Testis (tissue), 2 donors: Measurements from ENCODE around the gene URB2.

ENCODE experiments used
- CTCF ChIP-seq, 3 experiments: fragments of 450-650 bp in 2 of 3; fragments of 200-600 bp in 1 of 3; sonication (generic) in 1 of 3; IDR thresholded peaks; one replicate each; pipeline ENCODE4 v1.5.1; 2016 to 2019; ENCODE audit warnings: antibody characterized with exemption in 3 of 3, mild to moderate bottlenecking in 2 of 3, moderate library complexity in 1 of 3
- POLR2A ChIP-seq: fragments of 450-650 bp; IDR thresholded peaks from one replicate; pipeline ENCODE4 v1.6.1; 2017; ENCODE audit warnings: antibody characterized with exemption, mild to moderate bottlenecking, moderate library complexity

DNA sequence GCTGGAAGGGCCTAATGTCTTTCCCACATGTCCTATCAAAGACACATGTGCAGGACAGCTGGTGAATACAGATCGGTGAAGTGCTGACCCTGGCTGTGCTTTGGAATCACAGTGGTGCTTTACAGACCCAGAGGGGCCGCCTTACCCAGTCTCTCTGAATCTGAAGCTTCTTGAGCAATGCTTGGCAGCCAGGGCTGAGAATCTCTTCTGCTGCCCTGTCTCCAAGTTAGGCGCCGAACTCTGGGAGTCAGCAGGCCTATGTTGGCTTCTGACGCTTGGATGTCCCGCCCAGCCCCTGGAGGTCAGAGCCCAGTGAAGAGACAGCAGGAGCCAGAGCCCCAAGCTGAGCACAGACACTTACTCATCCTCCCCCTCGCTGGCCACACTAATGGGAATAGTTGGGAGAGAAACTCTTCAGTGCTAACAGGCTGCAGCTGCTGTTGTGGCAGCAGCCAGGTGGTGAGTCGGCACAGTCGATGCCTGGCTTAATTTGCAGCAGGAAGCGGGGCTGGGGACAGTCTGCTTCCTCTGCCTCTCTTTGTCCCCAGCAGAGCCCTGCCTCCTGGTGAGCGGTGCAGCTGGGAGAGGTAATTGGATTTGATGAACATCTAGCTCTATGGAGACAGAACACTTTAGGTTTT is 68.1 kb downstream of the URB2 start:
- TF ChIP-seq CTCF (IDR thresholded peaks at IDR 0.05) (no peak), POLR2A (no peak)
